Progenitor cell of endocrine pancreas (in vitro differentiated cells): ENCODE results near the gene PSMD13. TPM values are rescaled to one million over a fixed set of nuclear protein-coding genes. Genes with fewer than 3 reads are reported as not detected.

Experiments
- DNase-seq: peaks from one replicate; pipeline ENCODE4 v3.0.0; 2021; ENCODE audit warnings: low spot score; ENCODE audit not compliant: unreplicated experiment
- H3K27ac Mint-ChIP-seq: 2 replicates; pipeline ENCODE4 v1.8.0; 2021; ENCODE audit warnings: mild to moderate bottlenecking, moderate library complexity, mixed read lengths
- H3K27me3 Mint-ChIP-seq: 2 replicates; pipeline ENCODE4 v1.8.0; 2021; ENCODE audit warnings: mixed read lengths
- H3K36me3 Mint-ChIP-seq: 2 replicates; pipeline ENCODE4 v1.8.0; 2022; ENCODE audit warnings: mixed read lengths; ENCODE audit not compliant: insufficient read depth
- H3K4me1 Mint-ChIP-seq: 2 replicates; pipeline ENCODE4 v1.8.0; 2021; ENCODE audit warnings: low read depth, mixed read lengths
- H3K4me3 Mint-ChIP-seq: 2 replicates; pipeline ENCODE4 v1.8.0; 2021; ENCODE audit warnings: low read depth, mild to moderate bottlenecking, moderate library complexity, mixed read lengths
- H3K9me3 Mint-ChIP-seq: 2 replicates; pipeline ENCODE4 v1.8.0; 2021; ENCODE audit warnings: low read depth, mixed read lengths
- CTCF ChIP-seq: fragments of 200-600 bp; sonication (generic); IDR thresholded peaks from one replicate; pipeline ENCODE4 v1.5.0; 2021; ENCODE audit warnings: antibody characterized with exemption, mild to moderate bottlenecking; ENCODE audit not compliant: unreplicated experiment
- total RNA-seq: library from RNA; stranded (reverse); gene quantifications from 2 replicates; pipeline ENCODE4 v1.2.1, GENCODE V29; 2021

PSMD13 gene
- total RNA-seq, 1 donor from 2014 or later, result 100 TPM

- Mint-ChIP-seq H3K9me3 (no peaks in the 10 kb centered on the region), H3K27me3 (no peaks in the 10 kb centered on the region), H3K27ac (no peak overlapping the region), H3K36me3 (peaks cover 7% of the 10 kb centered on the region), H3K4me3 (peak overlapping the region; percentile 14), H3K4me1 (peaks cover 12% of the 10 kb centered on the region)
- DNase-seq, result no peak
- TF ChIP-seq CTCF, result no peak
These were observed 26.0 kb upstream of the PSMD13 start for GRCh38 chr11:210803-211180.

GRCh38 chr11:211295-211694 lies 25.5 kb upstream of the PSMD13 start:
- Mint-ChIP-seq H3K4me1 (peaks cover 11% of the 10 kb centered on the region), H3K27ac (no peak overlapping the region), H3K36me3 (peaks cover 7% of the 10 kb centered on the region), H3K27me3 (no peaks in the 10 kb centered on the region), H3K9me3 (no peaks in the 10 kb centered on the region), H3K4me3 (peak overlapping the region; percentile 24)
- no peak for TF ChIP-seq CTCF
- DNase-seq, result no peak

GRCh38 chr11:211741-212140 lies 25.0 kb upstream of the PSMD13 start:
- H3K4me1 Mint-ChIP-seq, result peaks cover 8% of the 10 kb centered on the region
- DNase-seq, result no peak
- H3K27ac Mint-ChIP-seq, result no peak overlapping the region
- H3K27me3 Mint-ChIP-seq, result no peaks in the 10 kb centered on the region
- H3K4me3 Mint-ChIP-seq, result peak overlapping the region; percentile 24
- TF ChIP-seq CTCF, result no peak
- no peaks in the 10 kb centered on the region for H3K9me3 Mint-ChIP-seq
- peaks cover 7% of the 10 kb centered on the region for H3K36me3 Mint-ChIP-seq

GRCh38 chr11:212150-213100 lies 24.4 kb upstream of the PSMD13 start:
- H3K9me3 Mint-ChIP-seq, result no peaks in the 10 kb centered on the region
- H3K4me1 Mint-ChIP-seq, result peaks cover 8% of the 10 kb centered on the region
- H3K36me3 Mint-ChIP-seq, result peaks cover 7% of the 10 kb centered on the region
- H3K27me3 Mint-ChIP-seq, result no peaks in the 10 kb centered on the region
- no peak overlapping the region for H3K27ac Mint-ChIP-seq
- DNase-seq, result no peak
- H3K4me3 Mint-ChIP-seq, result no peak overlapping the region
- TF ChIP-seq CTCF, result no peak

GRCh38 chr11:213111-213510 lies 23.7 kb upstream of the PSMD13 start:
- no peak overlapping the region for H3K27ac Mint-ChIP-seq
- H3K36me3 Mint-ChIP-seq, result peaks cover 7% of the 10 kb centered on the region
- H3K9me3 Mint-ChIP-seq, result no peaks in the 10 kb centered on the region
- no peak overlapping the region for H3K4me3 Mint-ChIP-seq
- no peak for DNase-seq
- peaks cover 7% of the 10 kb centered on the region for H3K4me1 Mint-ChIP-seq
- no peaks in the 10 kb centered on the region for H3K27me3 Mint-ChIP-seq
- no peak for TF ChIP-seq CTCF
